ENCODE measurements around the gene PRKCZ. TPM values are rescaled to one million over a fixed set of nuclear protein-coding genes. Genes with fewer than 3 reads are reported as not detected.

Gene PRKCZ
- total RNA-seq, 1 donor from 2014 or later: 32.6 TPM

DNA sequence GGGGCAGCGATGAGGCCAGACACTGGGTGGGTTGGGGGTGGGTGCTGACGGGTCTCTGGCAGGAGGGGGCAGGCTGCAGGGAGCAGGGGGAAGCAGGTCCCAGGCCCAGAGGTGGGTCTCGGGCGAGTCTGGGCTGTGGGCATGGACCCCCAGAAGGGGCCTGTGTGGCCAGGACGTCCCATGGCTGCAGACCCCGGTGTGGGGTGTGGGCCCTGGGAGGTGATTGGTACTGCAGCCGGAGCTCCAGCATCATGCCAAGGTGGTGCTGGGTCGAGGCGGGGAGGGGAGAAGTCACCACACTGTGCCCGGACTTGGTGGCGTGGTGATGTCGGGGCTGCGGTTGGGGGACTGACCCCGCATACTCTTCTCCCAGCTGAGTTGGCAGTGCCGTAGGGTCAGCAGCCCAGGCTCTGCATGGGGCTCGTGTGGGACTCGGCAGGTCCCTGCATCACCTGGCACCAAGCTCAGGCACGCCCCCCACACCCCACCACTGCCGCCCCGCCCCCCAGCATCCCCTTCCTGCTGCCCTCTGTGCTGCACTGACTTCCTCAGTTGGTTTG lies 31.2 kb downstream of the PRKCZ start:
- no peaks in the 10 kb centered on the region for H4K20me1 ChIP-seq (ENCODE audit: insufficient read depth, low read length)
- no peaks in the 10 kb centered on the region for H3K36me3 ChIP-seq (ENCODE audit: insufficient read depth, low read length)
- FAIRE-seq (no peak), DNase-seq (ENCODE audit: low read depth) (no peak)
- no peaks in the 10 kb centered on the region for H3K27me3 ChIP-seq (ENCODE audit: insufficient read depth, low read length)
- H3K4me3 ChIP-seq (ENCODE audit: insufficient read depth, low read depth, low read length): no peak overlapping the region
- no peak overlapping the region for H3K27ac ChIP-seq (ENCODE audit: low read depth, low read length)
- Mint-ChIP-seq H3K4me1 (ENCODE audit: low read depth, unreplicated experiment) (no peaks in the 10 kb centered on the region), H3K27me3 (ENCODE audit: low read depth, unreplicated experiment) (no peaks in the 10 kb centered on the region), H3K4me3 (ENCODE audit: unreplicated experiment) (no peak overlapping the region), H3K9me3 (ENCODE audit: unreplicated experiment) (peaks cover 13% of the 10 kb centered on the region), H3K36me3 (ENCODE audit: low read depth, unreplicated experiment) (peaks cover 39% of the 10 kb centered on the region), H3K27ac (ENCODE audit: unreplicated experiment) (no peak overlapping the region)
- TF ChIP-seq, protein P1, sequence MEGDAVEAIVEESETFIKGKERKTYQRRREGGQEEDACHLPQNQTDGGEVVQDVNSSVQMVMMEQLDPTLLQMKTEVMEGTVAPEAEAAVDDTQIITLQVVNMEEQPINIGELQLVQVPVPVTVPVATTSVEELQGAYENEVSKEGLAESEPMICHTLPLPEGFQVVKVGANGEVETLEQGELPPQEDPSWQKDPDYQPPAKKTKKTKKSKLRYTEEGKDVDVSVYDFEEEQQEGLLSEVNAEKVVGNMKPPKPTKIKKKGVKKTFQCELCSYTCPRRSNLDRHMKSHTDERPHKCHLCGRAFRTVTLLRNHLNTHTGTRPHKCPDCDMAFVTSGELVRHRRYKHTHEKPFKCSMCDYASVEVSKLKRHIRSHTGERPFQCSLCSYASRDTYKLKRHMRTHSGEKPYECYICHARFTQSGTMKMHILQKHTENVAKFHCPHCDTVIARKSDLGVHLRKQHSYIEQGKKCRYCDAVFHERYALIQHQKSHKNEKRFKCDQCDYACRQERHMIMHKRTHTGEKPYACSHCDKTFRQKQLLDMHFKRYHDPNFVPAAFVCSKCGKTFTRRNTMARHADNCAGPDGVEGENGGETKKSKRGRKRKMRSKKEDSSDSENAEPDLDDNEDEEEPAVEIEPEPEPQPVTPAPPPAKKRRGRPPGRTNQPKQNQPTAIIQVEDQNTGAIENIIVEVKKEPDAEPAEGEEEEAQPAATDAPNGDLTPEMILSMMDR (IDR thresholded peaks at IDR 0.05; ENCODE audit: insufficient read depth, low read depth, low read length): no peak
- H3K9me3 ChIP-seq (ENCODE audit: insufficient read depth, low read depth, low read length): peaks cover 17% of the 10 kb centered on the region
- no peaks in the 10 kb centered on the region for H3K79me2 ChIP-seq (ENCODE audit: insufficient read depth, low read length)
- H3K4me2 ChIP-seq (ENCODE audit: low read length): no peak overlapping the region
- no peaks in the 10 kb centered on the region for H3K4me1 ChIP-seq (ENCODE audit: insufficient read depth, low read length)
- no peak overlapping the region for H2AFZ ChIP-seq (ENCODE audit: low read depth, low read length)
- no peak overlapping the region for H3K9ac ChIP-seq (ENCODE audit: low read length)

DNA sequence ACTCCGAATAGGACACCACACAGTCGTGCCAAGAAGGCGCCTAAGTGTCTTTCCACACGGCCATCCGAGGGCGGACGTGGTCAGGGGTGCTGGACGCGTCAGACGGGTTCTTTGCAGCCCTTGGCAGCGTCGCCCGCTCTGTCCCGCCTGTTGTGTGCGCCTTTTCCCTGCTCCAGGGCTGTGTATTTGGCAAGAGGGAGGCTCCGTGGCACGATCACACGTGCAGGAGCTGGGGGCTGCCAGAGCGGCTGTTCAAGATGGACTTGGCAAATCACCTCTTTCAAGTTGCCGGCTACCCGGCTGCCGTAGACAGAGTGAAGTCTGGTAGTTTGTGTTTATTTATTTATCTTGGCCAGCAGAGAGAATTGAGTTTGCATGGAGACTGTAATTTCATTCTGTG lies 31.9 kb downstream of the PRKCZ start:
- Mint-ChIP-seq H3K27ac (ENCODE audit: unreplicated experiment) (no peak overlapping the region), H3K9me3 (ENCODE audit: unreplicated experiment) (peaks cover 12% of the 10 kb centered on the region), H3K27me3 (ENCODE audit: low read depth, unreplicated experiment) (no peaks in the 10 kb centered on the region), H3K36me3 (ENCODE audit: low read depth, unreplicated experiment) (peaks cover 34% of the 10 kb centered on the region), H3K4me3 (ENCODE audit: unreplicated experiment) (no peak overlapping the region), H3K4me1 (ENCODE audit: low read depth, unreplicated experiment) (no peaks in the 10 kb centered on the region)
- Histone ChIP-seq H3K4me2 (ENCODE audit: low read length) (no peak overlapping the region), H3K36me3 (ENCODE audit: insufficient read depth, low read length) (no peaks in the 10 kb centered on the region), H3K4me1 (ENCODE audit: insufficient read depth, low read length) (no peaks in the 10 kb centered on the region), H3K27ac (ENCODE audit: low read depth, low read length) (no peak overlapping the region), H4K20me1 (ENCODE audit: insufficient read depth, low read length) (no peaks in the 10 kb centered on the region), H3K4me3 (ENCODE audit: insufficient read depth, low read depth, low read length) (no peak overlapping the region), H3K9ac (ENCODE audit: low read length) (no peak overlapping the region), H3K27me3 (ENCODE audit: insufficient read depth, low read length) (no peaks in the 10 kb centered on the region), H3K9me3 (ENCODE audit: insufficient read depth, low read depth, low read length) (peaks cover 17% of the 10 kb centered on the region), H3K79me2 (ENCODE audit: insufficient read depth, low read length) (no peaks in the 10 kb centered on the region), H2AFZ (ENCODE audit: low read depth, low read length) (no peak overlapping the region)
- TF ChIP-seq, protein P1 (IDR thresholded peaks at IDR 0.05; ENCODE audit: insufficient read depth, low read depth, low read length): no peak
- TF ChIP-seq EZH2 (IDR thresholded peaks at IDR 0.05; ENCODE audit: insufficient read depth, low read length): no peak
- DNase-seq (ENCODE audit: low read depth) (no peak), FAIRE-seq (no peak)

DNA sequence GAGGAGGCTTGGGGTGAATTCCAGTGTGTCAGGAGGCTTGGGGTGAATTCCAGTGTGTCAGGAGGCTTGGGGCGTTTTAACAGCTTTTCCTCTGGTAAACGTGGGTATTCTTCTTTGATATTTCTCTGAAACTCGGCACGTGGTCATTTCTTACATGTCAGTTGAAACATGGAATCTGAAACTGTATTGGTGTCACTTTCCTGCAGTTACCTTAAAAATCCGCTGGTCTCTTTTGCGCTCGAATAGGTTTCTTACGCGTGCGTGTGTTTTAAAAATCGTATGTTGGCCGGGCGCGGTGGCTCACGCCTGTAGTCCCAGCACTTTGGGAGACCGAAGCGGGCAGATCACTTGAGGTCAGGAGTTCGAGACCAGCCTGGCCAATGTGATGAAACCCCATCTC lies 33.5 kb downstream of the PRKCZ start:
- no peak overlapping the region for H3K4me2 ChIP-seq (ENCODE audit: low read length)
- Mint-ChIP-seq H3K4me1 (ENCODE audit: low read depth, unreplicated experiment) (peaks cover 8% of the 10 kb centered on the region), H3K27me3 (ENCODE audit: low read depth, unreplicated experiment) (no peaks in the 10 kb centered on the region), H3K4me3 (ENCODE audit: unreplicated experiment) (no peak overlapping the region), H3K36me3 (ENCODE audit: low read depth, unreplicated experiment) (peaks cover 20% of the 10 kb centered on the region), H3K27ac (ENCODE audit: unreplicated experiment) (no peak overlapping the region), H3K9me3 (ENCODE audit: unreplicated experiment) (peaks cover under 1% of the 10 kb centered on the region)
- H3K9me3 ChIP-seq (ENCODE audit: insufficient read depth, low read depth, low read length): peaks cover 4% of the 10 kb centered on the region
- H4K20me1 ChIP-seq (ENCODE audit: insufficient read depth, low read length): no peaks in the 10 kb centered on the region
- no peaks in the 10 kb centered on the region for H3K27me3 ChIP-seq (ENCODE audit: insufficient read depth, low read length)
- H3K4me3 ChIP-seq (ENCODE audit: insufficient read depth, low read depth, low read length): no peak overlapping the region
- H3K9ac ChIP-seq (ENCODE audit: low read length): no peak overlapping the region
- H2AFZ ChIP-seq (ENCODE audit: low read depth, low read length): no peak overlapping the region
- peaks cover 12% of the 10 kb centered on the region for H3K4me1 ChIP-seq (ENCODE audit: insufficient read depth, low read length)
- no peak for DNase-seq (ENCODE audit: low read depth)
- no peaks in the 10 kb centered on the region for H3K36me3 ChIP-seq (ENCODE audit: insufficient read depth, low read length)
- no peak overlapping the region for H3K27ac ChIP-seq (ENCODE audit: low read depth, low read length)
- no peak for FAIRE-seq
- no peaks in the 10 kb centered on the region for H3K79me2 ChIP-seq (ENCODE audit: insufficient read depth, low read length)
- TF ChIP-seq, protein P1 (IDR thresholded peaks at IDR 0.05; ENCODE audit: insufficient read depth, low read depth, low read length): no peak
- no peak for TF ChIP-seq EZH2 (IDR thresholded peaks at IDR 0.05; ENCODE audit: insufficient read depth, low read length)

Data from astrocyte (in vitro differentiated cells and primary cell).